ENCODE measurements around the gene ANKRD34A. TPM values are rescaled to one million over a fixed set of nuclear protein-coding genes. Genes with fewer than 3 reads are reported as not detected.

The ANKRD34A gene
- total and polyA plus RNA-seq, 2 of the 13 experiments (the other 11 are each of a cell fraction or from before 2014, with no cell fraction given) = 0.05 to 0.07 TPM

DNA sequence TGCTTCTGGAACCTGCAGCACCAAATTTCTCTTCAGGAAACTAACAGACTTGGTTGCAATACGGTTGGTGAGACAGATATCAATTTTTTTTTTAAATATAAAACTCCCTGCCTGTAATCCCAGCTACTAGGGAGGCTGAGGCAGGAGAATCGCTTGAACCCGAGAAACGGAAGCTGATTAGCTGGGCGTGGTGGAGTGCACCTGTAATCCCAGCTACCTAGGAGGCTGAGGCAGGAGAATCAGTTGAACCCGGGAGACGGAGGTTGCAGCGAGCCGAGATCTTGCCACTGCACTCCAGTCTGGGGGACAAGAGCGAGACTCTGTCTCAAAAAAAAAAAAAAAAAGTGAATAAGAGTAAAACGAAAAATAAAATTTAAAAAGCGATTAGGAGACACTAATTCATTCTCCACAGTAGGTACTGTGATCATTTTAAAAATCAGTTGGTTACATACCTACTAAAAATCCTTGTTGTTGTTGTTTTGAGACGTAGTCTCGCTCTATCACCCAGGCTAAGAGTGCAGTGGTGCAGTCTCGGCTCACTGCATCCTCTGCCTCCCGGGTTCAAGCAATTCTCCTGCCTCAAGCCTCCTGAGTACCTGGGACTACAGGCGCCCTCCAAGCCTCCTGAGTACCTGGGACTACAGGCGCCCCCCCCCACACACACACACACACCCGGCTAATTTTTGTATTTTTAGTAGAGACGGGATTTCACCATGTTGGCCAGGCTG is 36.3 kb downstream of the ANKRD34A start:
- Histone ChIP-seq H3K4me3 (replicated peaks in 1 of 3; ENCODE audit: insufficient read depth in 1 of 3, low read depth in 2 of 3, low read length in 3 of 3) (peak overlapping the region; percentile 77 to 95 (median 83)), H3K36me3 (replicated peaks in 1 of 2; ENCODE audit: control insufficient read depth in 1 of 2, insufficient read depth in 2 of 2, low read length in 2 of 2) (no peaks in the 10 kb centered on the region; a peak in 4 of 5 replicates), H2AFZ (ENCODE audit: low read length) (peak overlapping the region; percentile 39), H3K79me2 (ENCODE audit: insufficient read depth, low read length) (peaks cover 15% of the 10 kb centered on the region), H3K9me3 (ENCODE audit: low read length) (no peaks in the 10 kb centered on the region), H3K4me2 (ENCODE audit: low read depth, low read length) (peak overlapping the region; percentile 73), H3K4me1 (ENCODE audit: insufficient read depth, low read length) (peaks cover 17% of the 10 kb centered on the region), H3K27ac (ENCODE audit: extremely low read length, insufficient read depth, low read length) (peak overlapping the region; percentile 88), H3K9ac (ENCODE audit: insufficient read depth, low read depth, low read length) (peak overlapping the region; percentile 96), H3K27me3 (ENCODE audit: control insufficient read depth in 1 of 2, insufficient read depth in 2 of 2, low read length in 2 of 2) (no peaks in the 10 kb centered on the region; a peak in 2 of 5 replicates), H4K20me1 (ENCODE audit: insufficient read depth, low read length) (no peaks in the 10 kb centered on the region)
- BruUV-seq (replicated peaks) = TSS peak; percentile 97
- no peak for DNase-seq (ENCODE audit: low spot score)
- CTCF ChIA-PET (ENCODE audit: low intra/inter-chr PET ratio, low total read pairs) = interaction anchor here (1.6 kb wide), 1 partner anchor 36 kb away, joined by 9 read pairs; no protein-coding TSS in a partner anchor
- POLR2A ChIA-PET = interaction anchor here (0.7 to 5.6 kb wide), 28 partner anchors 9 to 123 kb away, joined by 3 to 84 read pairs (median 7); partner anchors contain the start of genes ANKRD34A, ANKRD35, ITGA10 and LIX1L
- in situ Hi-C loops (cut with HindIII; ENCODE audit: extremely low pct_ligation_motif_present, low pct_unique_long_range_greater_than_20kb) = loop anchor here (5.0 kb wide), 2 partner anchors 34 to 41 kb away; partner anchors contain the start of genes ANKRD34A, ANKRD35 and POLR3GL
- no peak for FAIRE-seq
- WGBS (ENCODE audit: low lambda C conversion rate) = 50% methylated on average over 20 of the region's 20 CpGs
- no peak for ATAC-seq
- intact Hi-C loops (cut with micrococcal nuclease; ENCODE audit: unreplicated experiment) = loop anchor here (2.0 to 5.0 kb wide), 2 partner anchors 36 to 37 kb away; partner anchors contain the start of genes ANKRD34A and POLR3GL
- 0 out of 2 replicates have a peak, but pooled peaks have one; percentile 4 for TF ChIP-seq ZNF256 (CRISPR knock-in tag; conservative IDR thresholded peaks at IDR 0.05)
- no peak for TF ChIP-seq HHEX (CRISPR knock-in tag; IDR thresholded peaks at IDR 0.05)
- TF ChIP-seq NR1H2 (CRISPR knock-in tag; IDR thresholded peaks at IDR 0.05; ENCODE audit: borderline replicate concordance, low read depth) = no peak
- TF ChIP-seq, protein P1, sequence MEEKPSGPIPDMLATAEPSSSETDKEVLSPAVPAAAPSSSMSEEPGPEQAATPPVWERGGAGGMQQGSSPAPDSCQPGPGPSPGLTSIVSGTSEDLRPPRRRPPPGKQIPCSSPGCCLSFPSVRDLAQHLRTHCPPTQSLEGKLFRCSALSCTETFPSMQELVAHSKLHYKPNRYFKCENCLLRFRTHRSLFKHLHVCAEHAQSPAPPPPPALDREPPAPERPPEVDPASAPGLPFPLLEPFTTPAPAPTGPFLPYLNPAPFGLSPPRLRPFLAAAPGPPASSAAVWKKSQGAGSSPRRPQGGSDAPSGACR (CRISPR knock-in tag; IDR thresholded peaks at IDR 0.05) = 0 out of 2 replicates have a peak, but pooled peaks have one; percentile 2
- no peak for TF ChIP-seq SAFB2 (CRISPR knock-in tag; IDR thresholded peaks at IDR 0.05; ENCODE audit: borderline replicate concordance, low read depth)
- TF ChIP-seq SRSF1 (optimal IDR thresholded peaks at IDR 0.05; ENCODE audit: low read depth, low read length) = no peak
- no peak for TF ChIP-seq HOXA9 (CRISPR knock-in tag; IDR thresholded peaks at IDR 0.05; ENCODE audit: borderline replicate concordance)
- TF ChIP-seq, protein P2, sequence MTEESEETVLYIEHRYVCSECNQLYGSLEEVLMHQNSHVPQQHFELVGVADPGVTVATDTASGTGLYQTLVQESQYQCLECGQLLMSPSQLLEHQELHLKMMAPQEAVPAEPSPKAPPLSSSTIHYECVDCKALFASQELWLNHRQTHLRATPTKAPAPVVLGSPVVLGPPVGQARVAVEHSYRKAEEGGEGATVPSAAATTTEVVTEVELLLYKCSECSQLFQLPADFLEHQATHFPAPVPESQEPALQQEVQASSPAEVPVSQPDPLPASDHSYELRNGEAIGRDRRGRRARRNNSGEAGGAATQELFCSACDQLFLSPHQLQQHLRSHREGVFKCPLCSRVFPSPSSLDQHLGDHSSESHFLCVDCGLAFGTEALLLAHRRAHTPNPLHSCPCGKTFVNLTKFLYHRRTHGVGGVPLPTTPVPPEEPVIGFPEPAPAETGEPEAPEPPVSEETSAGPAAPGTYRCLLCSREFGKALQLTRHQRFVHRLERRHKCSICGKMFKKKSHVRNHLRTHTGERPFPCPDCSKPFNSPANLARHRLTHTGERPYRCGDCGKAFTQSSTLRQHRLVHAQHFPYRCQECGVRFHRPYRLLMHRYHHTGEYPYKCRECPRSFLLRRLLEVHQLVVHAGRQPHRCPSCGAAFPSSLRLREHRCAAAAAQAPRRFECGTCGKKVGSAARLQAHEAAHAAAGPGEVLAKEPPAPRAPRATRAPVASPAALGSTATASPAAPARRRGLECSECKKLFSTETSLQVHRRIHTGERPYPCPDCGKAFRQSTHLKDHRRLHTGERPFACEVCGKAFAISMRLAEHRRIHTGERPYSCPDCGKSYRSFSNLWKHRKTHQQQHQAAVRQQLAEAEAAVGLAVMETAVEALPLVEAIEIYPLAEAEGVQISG (CRISPR knock-in tag; IDR thresholded peaks at IDR 0.05) = no peak
- TF ChIP-seq, protein P3, sequence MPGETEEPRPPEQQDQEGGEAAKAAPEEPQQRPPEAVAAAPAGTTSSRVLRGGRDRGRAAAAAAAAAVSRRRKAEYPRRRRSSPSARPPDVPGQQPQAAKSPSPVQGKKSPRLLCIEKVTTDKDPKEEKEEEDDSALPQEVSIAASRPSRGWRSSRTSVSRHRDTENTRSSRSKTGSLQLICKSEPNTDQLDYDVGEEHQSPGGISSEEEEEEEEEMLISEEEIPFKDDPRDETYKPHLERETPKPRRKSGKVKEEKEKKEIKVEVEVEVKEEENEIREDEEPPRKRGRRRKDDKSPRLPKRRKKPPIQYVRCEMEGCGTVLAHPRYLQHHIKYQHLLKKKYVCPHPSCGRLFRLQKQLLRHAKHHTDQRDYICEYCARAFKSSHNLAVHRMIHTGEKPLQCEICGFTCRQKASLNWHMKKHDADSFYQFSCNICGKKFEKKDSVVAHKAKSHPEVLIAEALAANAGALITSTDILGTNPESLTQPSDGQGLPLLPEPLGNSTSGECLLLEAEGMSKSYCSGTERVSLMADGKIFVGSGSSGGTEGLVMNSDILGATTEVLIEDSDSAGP (CRISPR knock-in tag; IDR thresholded peaks at IDR 0.05; ENCODE audit: borderline replicate concordance) = no peak
- 0 out of 2 replicates have a peak, but pooled peaks have one; percentile 11 for TF ChIP-seq ZNF775 (CRISPR knock-in tag; IDR thresholded peaks at IDR 0.05; ENCODE audit: borderline replicate concordance)
- peak; percentile 71; the same call in 1 of the 2 replicates for TF ChIP-seq ZNF460 (CRISPR knock-in tag; IDR thresholded peaks at IDR 0.05; ENCODE audit: borderline replicate concordance)
- no peak for TF ChIP-seq ZNF883 (CRISPR knock-in tag; IDR thresholded peaks at IDR 0.05; ENCODE audit: not compliant biosample characterization)
- TF ChIP-seq ZNF232 (CRISPR knock-in tag; IDR thresholded peaks at IDR 0.05; ENCODE audit: borderline replicate concordance) = 0 out of 2 replicates have a peak, but pooled peaks have one; percentile 30
- TF ChIP-seq, protein P4, sequence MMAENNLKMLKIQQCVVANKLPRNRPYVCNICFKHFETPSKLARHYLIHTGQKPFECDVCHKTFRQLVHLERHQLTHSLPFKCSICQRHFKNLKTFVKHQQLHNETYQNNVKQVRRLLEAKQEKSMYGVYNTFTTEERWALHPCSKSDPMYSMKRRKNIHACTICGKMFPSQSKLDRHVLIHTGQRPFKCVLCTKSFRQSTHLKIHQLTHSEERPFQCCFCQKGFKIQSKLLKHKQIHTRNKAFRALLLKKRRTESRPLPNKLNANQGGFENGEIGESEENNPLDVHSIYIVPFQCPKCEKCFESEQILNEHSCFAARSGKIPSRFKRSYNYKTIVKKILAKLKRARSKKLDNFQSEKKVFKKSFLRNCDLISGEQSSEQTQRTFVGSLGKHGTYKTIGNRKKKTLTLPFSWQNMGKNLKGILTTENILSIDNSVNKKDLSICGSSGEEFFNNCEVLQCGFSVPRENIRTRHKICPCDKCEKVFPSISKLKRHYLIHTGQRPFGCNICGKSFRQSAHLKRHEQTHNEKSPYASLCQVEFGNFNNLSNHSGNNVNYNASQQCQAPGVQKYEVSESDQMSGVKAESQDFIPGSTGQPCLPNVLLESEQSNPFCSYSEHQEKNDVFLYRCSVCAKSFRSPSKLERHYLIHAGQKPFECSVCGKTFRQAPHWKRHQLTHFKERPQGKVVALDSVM (CRISPR knock-in tag; IDR thresholded peaks at IDR 0.05) = peak; percentile 49; the same call in 1 of the 2 replicates
